HG03460 (cell line): Measurements from ENCODE around the gene CAPN2.

Experiments used
- ATAC-seq: cut with Tn5 transposase; IDR thresholded peaks from one replicate; pipeline ENCODE4 v1.9.1; 2021; ENCODE audit not compliant: unreplicated experiment

CAPN2 gene

DNA sequence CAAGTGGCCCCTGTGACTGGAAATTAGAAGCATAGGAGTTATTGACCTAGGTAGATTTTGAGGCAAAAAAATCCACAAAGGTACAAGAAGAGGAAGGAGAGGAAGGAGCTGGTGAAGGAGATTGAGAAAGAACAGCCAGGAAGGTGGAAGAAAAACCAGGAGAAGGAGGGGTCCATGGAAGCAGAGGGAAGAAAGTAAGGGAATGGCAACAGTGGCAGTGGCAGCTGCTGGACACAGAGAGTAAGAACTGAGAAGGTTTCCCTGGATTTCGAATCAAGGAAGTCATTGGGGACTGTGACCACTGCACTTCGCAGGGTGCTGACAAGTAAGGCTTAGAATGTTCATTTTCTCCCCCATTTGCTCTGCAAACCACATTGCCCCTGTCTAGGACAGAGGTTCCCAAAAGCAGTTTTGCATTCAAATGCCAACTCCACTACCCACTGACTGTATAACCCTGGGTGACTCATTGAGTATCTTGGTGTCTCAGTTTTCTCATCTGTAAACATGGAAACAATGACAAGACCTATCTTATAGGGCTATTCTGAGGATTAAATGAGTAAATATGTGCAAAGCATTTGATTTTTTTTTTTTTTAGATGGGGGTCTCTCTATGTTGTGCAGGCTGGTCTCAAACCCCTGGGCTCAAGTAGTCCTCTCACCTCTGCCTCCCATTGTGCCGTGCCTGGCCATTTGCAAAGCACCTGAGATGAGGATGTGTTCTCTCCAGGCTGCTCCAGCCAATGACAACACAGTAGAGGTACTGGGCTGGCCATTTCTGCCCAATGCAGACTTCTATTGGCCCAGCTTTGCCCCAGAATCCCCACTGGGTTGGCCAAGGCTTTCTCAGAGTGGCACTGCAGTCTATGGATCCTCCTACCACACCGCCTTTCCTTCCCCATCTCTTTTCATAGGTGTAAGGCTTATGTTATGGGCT is 9.3 kb upstream of the CAPN2 start:
- no peak for ATAC-seq

DNA sequence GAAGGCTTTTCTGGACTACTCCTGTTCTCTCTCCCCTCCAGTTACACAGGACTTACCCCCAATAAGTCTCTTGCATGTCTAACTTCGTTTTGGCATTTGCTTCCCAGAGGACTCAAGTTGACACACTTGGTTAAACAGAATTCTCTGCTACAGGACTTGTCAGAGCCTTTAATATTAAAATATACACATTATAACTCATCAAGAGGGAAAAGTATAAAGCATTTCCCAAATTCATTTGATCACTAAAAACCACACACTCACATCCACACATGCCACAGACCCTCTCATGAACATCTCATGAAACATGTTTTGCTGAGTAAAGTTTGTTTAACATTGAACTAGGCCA is 8.7 kb upstream of the CAPN2 start:
- ATAC-seq = no peak

DNA sequence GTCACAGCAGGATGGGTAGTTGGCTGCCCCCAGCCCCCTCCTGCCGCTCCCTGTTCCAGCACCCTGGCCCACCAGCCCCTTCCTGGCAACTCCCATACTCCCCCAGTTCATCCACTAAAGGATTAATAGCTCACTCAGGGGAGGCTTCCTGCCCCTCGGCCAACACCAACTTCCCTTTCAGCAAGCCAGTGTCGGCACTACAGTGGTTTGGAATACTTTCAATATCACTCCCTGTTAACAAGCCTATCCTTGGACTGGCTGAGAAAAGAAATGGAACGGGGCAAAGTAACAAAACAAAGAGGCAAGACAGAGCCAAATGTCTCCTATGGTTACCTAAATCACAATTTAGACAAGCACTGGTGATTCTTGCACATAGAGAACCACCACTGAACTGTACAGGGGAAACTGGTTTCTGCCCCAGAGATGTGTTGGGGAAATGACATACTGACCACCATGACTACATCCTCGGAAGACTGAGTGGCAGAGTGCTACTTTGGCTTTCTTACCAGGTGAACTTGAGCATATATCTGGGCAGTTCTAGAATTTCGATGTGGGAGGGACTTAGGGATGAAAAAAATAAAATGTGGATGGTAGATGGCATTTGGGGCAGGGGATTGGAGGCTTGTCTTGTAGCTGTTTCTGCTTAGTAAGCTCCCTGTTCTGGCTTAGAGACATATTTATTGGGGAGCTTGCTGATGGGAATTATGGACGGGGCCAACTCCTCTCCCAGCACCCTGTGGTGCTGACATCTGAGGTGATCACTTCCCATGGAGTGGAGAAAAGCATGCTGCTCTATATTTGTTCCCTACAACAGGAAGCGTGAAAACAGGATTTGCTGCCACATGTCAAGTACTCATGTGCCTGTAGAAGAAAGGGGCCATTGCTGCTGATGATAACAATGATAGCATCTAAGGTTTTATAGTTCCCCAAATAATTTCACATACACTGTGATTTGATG is 7.1 kb upstream of the CAPN2 start:
- ATAC-seq = no peak

DNA sequence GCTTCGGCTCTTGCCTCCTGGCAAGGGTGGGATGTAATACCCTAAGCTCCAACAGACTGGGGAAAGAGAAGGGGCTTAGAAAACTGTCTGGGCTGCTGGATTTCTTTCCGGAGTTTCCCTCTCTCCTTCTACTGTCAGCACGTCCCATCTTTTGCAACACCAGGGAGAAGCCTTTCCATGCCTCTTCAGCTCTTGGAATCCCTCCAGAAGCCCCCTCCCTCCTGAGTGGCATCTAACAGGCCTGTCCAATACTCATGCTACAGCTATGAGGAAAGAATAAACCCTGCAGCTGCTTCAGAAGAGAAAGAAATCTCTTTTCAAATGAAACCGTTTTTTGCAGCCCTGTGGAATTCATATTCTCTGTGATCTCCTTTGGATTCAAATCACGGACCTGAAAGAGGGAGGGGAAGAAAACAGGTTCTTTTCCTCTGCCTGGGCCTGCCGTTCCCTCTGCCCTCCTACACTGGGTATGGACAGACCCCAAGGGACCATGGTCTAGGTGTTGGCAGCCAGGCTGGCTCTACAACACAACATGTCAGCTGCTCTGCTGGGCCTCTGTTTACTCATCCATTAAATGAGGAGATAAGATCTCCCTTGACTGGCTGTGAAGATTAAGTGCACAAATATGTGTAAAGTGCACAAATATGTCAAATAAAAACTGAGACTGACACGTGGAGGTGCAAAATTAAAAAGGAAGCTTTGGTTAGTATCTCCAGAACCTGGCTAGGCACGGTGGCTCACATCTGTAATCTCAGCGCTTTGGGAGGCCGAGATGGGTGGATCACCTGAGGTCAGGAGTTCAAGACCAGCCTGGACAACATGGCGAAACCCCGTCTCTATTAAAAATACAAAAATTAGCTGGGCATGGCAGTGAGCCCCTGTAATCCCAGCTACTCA is 6.0 kb upstream of the CAPN2 start:
- ATAC-seq = no peak

DNA sequence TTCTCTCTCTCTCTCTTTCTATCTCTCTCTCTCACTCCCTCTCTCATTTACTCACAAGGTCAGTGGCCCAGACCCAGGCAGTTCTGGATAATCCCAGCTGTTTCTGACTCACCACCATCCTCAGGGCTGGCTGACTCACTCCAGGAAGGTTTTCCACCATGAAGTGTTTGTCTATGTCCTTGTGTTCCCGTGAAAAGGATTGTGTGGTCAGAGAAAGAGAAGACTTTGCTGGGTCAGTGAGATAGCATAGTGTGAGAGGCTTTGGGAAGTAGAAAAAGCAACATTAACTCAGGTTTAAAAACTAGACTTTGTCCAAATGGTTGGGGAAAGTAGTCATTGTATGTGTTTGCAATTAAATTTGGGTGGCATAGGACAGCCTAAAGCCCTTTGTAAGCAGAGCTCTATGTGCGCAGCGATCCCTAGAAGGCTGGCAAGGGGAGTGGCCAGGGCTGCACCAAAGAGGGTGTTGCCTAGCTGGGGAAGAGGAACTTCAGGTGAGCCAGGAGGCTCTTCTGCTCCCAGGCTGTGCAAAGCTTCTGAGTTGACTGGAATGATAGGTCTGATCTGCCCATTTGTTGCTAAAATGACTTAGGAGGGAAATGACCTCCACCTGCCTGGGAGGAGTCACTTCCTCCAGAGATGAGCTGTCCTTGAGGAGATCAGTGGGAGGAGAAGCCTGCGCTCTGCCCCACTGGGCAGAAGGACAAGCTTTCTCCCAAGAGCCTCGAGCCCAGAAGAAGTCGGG is 4.9 kb upstream of the CAPN2 start:
- ATAC-seq = no peak

DNA sequence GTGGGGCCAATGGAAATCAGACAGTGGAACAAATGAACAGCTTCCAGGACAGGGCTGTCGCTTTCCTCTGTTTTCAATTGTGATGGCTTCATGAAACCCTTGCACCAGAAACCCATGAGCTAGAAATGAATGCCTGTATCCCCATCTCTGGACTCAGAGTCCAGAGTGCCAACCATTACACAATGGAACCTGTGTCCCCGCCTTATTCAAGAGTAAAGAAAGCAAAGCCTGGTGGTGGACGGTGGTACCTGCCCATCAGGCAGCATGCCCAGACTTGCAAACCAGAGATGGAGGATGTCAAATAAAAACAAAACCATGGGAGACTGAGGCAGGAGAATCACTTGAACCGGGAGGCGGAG is 4.4 kb upstream of the CAPN2 start:
- ATAC-seq = no peak

DNA sequence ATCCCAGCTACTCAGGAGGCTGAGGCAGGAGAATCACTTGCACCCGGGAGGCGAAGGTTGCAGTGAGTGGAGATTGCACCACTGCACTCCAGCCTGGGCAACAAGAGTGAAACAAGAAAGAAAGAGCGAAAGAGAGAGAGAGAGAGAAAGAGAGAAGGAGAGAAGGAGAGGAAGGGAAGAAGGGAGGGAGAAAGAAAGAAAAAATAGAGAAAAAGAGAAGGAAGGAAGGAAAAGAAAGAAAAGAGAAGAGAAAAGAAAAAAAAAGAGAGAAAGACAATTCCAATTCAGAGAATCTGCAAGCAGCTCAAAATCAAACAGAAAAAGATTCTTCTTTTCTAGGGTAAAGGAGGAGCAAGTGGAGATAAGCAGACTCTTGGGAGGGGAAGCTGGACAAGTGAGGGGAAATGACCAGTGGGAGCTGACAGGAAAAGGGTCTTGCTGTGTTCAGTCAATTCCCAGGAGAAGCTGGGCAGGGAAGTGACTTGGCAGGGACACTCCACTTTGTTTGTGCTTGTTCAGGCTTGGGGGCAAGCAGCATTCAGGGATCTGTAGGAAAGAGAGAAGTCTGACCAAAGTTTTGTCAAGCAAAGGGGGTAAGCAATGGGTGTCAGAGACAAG is 3.6 kb upstream of the CAPN2 start:
- no peak for ATAC-seq

DNA sequence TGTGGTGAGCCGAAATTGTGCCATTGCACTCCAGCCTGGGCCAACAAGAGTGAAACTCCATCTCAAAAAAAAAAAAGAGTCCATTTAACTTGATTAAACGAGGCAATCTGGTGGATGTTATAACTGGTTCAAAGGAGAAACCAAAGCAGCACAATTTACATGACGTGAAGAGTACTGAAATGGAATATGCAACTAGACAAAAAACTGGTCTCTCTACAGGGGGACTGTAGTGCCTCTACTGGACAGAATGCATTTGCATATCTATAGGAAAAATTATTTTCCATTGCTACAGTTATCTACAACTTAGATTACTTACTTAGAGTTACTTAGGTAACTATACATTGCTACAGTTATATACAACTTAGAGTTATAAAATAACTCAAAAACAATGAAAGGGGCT is 2.7 kb upstream of the CAPN2 start:
- no peak for ATAC-seq

DNA sequence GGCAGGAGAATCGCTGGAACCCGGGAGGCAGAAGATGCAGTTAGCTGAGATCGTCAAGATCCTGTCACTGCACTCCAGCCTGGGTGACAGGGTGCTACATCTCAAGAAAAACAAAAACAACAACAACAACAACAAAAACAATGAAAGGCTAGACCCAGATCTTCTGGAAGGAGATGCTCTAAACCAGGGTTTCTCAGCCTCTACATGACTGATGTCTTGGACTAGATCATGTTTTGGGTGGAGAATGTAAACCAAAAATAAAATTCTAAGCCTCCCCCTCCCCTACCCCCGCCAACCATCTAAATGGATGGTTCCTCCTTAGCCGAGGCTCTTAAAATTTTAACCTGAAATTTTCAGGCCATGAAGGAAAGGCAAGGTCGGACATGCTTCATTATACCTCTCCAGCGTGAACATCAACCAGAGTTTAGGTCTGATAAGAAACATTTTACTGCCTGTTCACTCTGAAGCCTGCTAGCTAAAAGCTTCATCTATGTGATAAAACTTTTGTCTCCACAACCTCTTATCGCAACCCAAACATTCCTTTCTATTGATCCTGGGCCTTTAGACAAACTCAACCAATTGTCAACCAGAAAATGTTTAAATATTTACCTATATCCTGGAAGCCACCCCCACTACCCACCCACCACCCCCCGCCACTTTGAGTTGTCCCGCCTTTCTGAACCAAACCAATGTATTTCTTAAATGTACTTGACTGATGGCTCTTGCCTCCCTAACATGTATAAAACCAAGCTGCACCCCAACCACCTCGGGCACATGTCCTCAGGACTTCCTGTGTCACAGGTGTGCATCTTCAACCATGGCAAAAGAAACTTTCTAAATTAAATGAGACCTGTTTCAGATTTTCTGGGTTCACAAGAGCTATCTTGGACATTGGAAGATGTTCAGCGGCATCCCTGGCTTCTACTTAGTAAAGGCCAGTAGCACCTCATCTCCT is 1.9 kb upstream of the CAPN2 start:
- ATAC-seq = no peak

DNA sequence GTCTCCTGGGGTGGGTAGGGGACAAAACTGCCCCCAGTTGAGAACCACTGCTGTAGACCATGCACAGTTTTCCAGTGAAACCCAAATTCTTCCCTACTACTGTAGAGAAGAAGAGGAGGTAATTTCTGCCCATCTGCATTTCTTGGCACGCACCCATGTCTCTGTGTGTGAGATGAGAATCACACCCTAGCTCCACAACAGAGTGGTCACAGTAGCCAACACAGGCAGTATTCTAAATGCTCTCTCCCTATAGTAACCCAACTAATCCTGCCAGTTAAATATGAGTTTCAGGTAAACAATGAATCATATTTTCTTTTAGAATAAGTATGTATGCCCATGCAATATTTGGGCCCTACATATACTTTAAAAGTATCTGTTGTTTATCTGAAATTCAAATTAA is 1.2 kb upstream of the CAPN2 start:
- ATAC-seq = no peak

DNA sequence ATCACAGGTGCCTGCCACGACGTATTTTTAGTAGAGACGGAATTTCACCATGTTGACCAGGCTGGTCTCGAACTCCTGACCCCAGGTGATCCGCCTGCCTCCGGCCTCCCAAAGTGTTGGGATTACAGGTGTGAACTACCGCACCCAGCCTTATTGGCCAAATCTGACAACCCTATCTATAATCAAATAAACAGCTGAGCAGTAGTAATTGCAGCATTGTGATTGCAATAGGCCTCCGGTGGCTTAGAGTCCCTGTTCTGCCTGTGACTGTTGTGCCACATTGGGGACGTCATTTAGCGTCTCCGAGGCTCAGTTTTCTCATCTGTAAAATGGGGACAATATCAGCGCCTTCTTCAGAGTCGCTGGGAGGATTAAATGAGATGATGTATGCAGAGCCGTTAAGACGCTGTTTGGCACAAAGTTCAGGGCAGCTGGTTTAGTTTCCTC is 569 bp upstream of the CAPN2 start:
- ATAC-seq = no peak

DNA sequence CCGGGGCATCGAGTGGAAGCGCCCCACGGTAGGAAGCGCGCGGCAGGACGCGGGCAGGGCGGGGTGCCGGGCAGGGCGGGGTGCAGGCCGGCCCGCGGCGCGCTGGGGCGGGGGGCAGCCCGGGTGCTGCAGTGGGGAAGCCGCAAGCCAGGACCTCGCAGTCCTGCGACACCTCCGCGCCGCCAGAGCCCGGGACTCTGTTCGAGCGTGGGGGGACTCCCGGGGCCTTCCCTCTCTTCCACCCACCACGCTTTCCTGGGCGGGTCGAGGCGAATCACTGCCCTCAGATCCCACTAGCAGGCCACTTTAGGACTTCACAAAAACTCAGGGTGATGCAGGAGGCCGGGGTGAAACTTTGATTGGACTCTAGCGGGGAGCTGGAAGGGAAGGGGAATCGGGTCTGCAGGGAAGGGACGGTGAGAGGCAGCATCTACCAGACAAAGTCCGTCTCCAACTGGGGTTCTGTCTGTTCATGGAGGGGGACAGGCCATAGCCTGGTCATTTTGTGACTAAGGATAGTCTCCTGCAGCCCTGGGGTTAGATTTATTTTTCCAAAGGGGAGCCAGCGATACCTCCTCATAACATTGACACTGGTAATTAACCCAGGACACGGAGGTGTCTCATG is 623 bp downstream of the CAPN2 start:
- ATAC-seq = peak; percentile 29

DNA sequence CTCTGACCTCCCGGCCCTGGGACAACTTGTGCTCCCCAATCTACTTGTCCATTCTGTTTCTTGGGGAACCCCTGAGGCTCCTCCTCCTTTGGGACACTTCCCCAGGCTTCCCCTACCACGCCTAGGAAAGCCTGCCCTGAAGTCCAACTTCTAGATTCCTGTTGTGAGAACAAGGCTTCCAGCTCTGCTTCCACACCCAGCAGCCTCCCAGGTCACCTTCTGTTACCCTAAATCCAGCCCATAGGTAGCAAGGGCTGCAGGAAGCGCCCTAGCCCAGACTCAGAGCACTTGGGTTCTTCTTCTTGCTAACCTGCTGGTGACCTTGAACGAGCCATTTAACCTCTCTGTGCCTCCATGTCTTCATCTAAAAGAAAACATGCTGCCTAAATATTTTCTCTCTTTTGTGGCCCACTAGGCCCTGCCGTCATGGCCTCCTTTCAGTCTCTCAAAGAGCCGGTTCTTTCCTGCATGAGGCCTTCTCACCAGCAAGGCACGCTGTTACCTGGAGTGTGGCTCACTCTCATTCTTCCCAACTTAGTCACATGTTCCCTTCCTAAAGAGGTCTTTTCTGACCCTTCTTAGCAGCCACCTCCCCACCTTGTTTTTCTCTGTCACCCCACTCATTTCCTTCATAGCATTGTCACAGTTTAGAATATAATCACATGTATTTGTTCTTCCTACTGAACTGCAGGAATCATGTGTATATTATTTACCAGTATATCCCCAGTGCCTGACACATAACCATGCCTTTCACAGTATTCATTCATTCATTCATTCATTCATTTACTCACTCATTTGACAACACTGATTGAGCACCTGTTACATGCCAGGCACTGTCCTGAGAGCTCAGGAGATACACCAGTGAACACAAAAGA is 1.4 kb downstream of the CAPN2 start:
- ATAC-seq = no peak

DNA sequence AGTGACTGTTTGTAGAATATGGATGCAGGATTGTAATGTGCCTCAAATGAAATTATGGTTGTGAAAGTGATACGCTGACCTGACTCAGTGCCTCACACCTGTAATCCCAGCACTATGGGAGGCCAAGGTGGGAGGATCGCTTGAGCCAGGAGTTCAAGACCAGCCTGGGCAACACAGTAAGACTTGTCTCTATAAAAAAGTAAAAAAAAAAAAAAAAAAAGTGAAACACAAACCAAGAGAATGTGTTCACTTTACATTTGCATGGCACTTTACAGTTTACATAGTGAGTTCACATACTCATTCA is 2.0 kb downstream of the CAPN2 start:
- no peak for ATAC-seq

DNA sequence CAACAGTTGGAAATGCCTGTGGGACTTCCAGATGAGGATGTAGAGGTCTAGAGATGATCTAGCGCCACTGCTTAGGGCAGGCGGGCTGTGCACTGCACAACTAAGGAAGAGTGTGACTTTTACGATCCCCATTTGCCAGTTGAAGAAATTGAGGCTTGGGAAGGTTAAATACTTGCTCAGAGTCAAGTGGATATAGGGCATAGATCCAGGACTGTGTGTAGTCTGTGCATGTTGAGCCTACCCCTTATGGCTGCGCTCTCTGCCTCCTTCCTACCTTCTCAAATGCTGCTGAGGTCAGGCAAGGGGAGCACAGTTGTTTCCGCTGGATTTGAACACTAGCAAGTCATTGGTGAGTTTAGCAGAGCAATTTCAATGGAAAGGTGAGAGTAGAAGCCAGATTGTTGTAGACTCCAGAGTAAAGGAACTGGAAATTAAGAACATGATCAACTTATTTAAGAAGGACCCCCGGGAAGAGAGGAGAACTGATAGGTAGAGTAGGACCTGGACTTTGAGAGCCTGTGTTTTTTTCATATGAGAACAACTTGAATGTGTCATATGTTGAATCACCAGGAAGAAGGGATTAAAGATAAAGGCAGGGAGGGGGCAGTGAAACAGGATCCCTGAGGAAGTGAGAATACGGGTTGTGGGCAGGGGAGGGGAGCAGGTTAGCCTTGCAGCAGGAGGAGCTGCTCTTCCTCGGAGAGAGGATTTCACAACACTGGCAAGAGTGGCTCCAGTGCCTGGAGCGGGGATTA is 2.7 kb downstream of the CAPN2 start:
- no peak for ATAC-seq

DNA sequence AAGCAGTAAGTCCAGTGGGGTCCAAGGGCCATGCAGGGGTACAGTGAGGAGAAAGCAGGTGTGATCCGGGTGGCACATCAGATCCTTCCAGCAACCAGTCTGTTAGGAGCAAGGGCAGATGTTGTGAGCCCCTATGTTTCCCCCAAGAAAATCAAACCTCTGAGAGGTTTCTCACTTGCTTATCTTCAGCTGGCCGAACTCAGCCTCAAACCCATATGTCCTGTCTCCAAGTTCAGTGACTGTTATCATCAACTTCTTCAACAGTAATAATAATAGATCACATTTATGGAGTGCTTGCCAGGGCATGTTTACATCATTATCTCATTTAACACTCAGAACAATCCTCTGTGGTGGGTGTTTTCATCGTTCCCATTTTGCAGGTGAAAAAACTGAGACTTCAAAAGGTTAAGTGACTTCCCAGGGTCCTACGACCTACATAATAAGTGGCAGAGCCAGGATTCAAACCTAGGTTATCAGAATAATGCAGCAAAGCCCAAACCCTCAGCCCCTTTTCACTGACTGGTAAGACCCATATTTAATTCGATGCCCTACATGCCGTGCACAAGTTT is 3.3 kb downstream of the CAPN2 start:
- no peak for ATAC-seq
